Activated CD4-positive, alpha-beta T cell treated with anti-CD3 and anti-CD28 coated beads, Interleukin-2, amount 10 ng/mL, durations not matched to agents 24 days and 14 days (primary cell): ENCODE measurements around the gene ACTL7A. TPM values are rescaled to one million over a fixed set of nuclear protein-coding genes. Genes with fewer than 3 reads are reported as not detected.

Source experiments
- DNase-seq: peaks from one replicate; pipeline ENCODE4 v3.0.0; 2022
- H3K27ac Mint-ChIP-seq: one replicate; pipeline ENCODE4 v1.8.0; 2022; ENCODE audit warnings: mild to moderate bottlenecking, mixed read lengths
- H3K27me3 Mint-ChIP-seq: one replicate; pipeline ENCODE4 v1.8.0; 2022; ENCODE audit warnings: mixed read lengths
- H3K36me3 Mint-ChIP-seq: one replicate; pipeline ENCODE4 v1.8.0; 2022; ENCODE audit warnings: low read depth, mild to moderate bottlenecking, mixed read lengths
- H3K4me1 Mint-ChIP-seq: one replicate; pipeline ENCODE4 v1.8.0; 2021; ENCODE audit warnings: mixed read lengths
- H3K4me3 Mint-ChIP-seq: one replicate; pipeline ENCODE4 v1.8.0; 2022; ENCODE audit warnings: mild to moderate bottlenecking, moderate library complexity, mixed read lengths
- H3K9me3 Mint-ChIP-seq: one replicate; pipeline ENCODE4 v1.8.0; 2021; ENCODE audit warnings: mixed read lengths
- intact Hi-C: fragments of 100-400 bp; cut with micrococcal nuclease; formaldehyde crosslinking; loops from one replicate; pipeline ENCODE4 v1.15.1; 2023
- total RNA-seq: library from RNA; stranded (reverse); gene quantifications from 2 replicates; pipeline ENCODE4 v1.2.3, GENCODE V29; 2022

ACTL7A gene
- total RNA-seq, result not detected in 2 replicates

- no peaks in the 10 kb centered on the region for H3K36me3 Mint-ChIP-seq
- no peak within 1 kb of the TSS for H3K27ac Mint-ChIP-seq
- peaks cover 2% of the 10 kb centered on the region for H3K4me1 Mint-ChIP-seq
- no peak within 1 kb of the TSS for H3K4me3 Mint-ChIP-seq
- intact Hi-C loops, result no loop called here
- no peaks in the 10 kb centered on the region for H3K9me3 Mint-ChIP-seq
- no peaks in the 10 kb centered on the region for H3K27me3 Mint-ChIP-seq
- DNase-seq, result no peak
Observed at GRCh38 chr9:108861997-108862396, at the start of gene ACTL7A. Gene ACTL7A (plus strand): TSS chr9:108862266. CDS start chr9:108862323, 57 bp downstream.

- intact Hi-C loops, result no loop called here
- Mint-ChIP-seq H3K36me3 (no peaks in the 10 kb centered on the region), H3K4me1 (peaks cover 4% of the 10 kb centered on the region), H3K27me3 (peaks cover 3% of the 10 kb centered on the region), H3K9me3 (no peaks in the 10 kb centered on the region), H3K27ac (no peak overlapping the region), H3K4me3 (no peak overlapping the region)
- no peak for DNase-seq
Observed at GRCh38 chr9:108812396-108813025, 49.6 kb upstream of the ACTL7A start.

GRCh38 chr9:108813951-108814601, 48.0 kb upstream of the ACTL7A start:
- Mint-ChIP-seq H3K36me3 (no peaks in the 10 kb centered on the region), H3K27me3 (peaks cover 7% of the 10 kb centered on the region), H3K9me3 (no peaks in the 10 kb centered on the region), H3K4me3 (no peak overlapping the region), H3K4me1 (peaks cover 4% of the 10 kb centered on the region), H3K27ac (no peak overlapping the region)
- no peak for DNase-seq
- intact Hi-C loops, result no loop called here

GRCh38 chr9:108815156-108815555, 46.9 kb upstream of the ACTL7A start:
- Mint-ChIP-seq H3K9me3 (no peaks in the 10 kb centered on the region), H3K27me3 (peaks cover 7% of the 10 kb centered on the region), H3K36me3 (no peaks in the 10 kb centered on the region), H3K27ac (no peak overlapping the region), H3K4me1 (peaks cover 4% of the 10 kb centered on the region), H3K4me3 (no peak overlapping the region)
- no peak for DNase-seq
- intact Hi-C loops, result no loop called here

- H3K36me3 Mint-ChIP-seq, result no peaks in the 10 kb centered on the region
- no peak for DNase-seq
- peaks cover 7% of the 10 kb centered on the region for H3K27me3 Mint-ChIP-seq
- peaks cover 4% of the 10 kb centered on the region for H3K4me1 Mint-ChIP-seq
- no peak overlapping the region for H3K27ac Mint-ChIP-seq
- H3K4me3 Mint-ChIP-seq, result no peak overlapping the region
- intact Hi-C loops, result no loop called here
- H3K9me3 Mint-ChIP-seq, result no peaks in the 10 kb centered on the region
Observed at GRCh38 chr9:108816037-108816436, 46.0 kb upstream of the ACTL7A start.

GRCh38 chr9:108823829-108824228, 38.2 kb upstream of the ACTL7A start:
- no peaks in the 10 kb centered on the region for H3K36me3 Mint-ChIP-seq
- intact Hi-C loops, result no loop called here
- DNase-seq, result no peak

GRCh38 chr9:108830272-108830671, 31.8 kb upstream of the ACTL7A start:
- Mint-ChIP-seq H3K27ac (no peak overlapping the region), H3K9me3 (no peaks in the 10 kb centered on the region), H3K4me3 (no peak overlapping the region), H3K36me3 (no peaks in the 10 kb centered on the region), H3K27me3 (peaks cover 2% of the 10 kb centered on the region), H3K4me1 (peaks cover 7% of the 10 kb centered on the region)
- intact Hi-C loops, result no loop called here
- DNase-seq, result no peak

More at GRCh38 chr9:108823829-108824228, 38.2 kb upstream of the ACTL7A start:
- H3K27me3 Mint-ChIP-seq, result peaks cover 2% of the 10 kb centered on the region
- H3K4me1 Mint-ChIP-seq, result no peaks in the 10 kb centered on the region
- H3K9me3 Mint-ChIP-seq, result peaks cover 12% of the 10 kb centered on the region
- H3K4me3 Mint-ChIP-seq, result no peak overlapping the region
- no peak overlapping the region for H3K27ac Mint-ChIP-seq

GRCh38 chr9:108831496-108832178, 30.4 kb upstream of the ACTL7A start:
- Mint-ChIP-seq H3K4me1 (peaks cover 7% of the 10 kb centered on the region), H3K9me3 (no peaks in the 10 kb centered on the region), H3K4me3 (no peak overlapping the region), H3K36me3 (no peaks in the 10 kb centered on the region), H3K27me3 (peaks cover 2% of the 10 kb centered on the region), H3K27ac (no peak overlapping the region)
- intact Hi-C loops, result no loop called here
- DNase-seq, result no peak

GRCh38 chr9:108832179-108832500, 29.9 kb upstream of the ACTL7A start:
- Mint-ChIP-seq H3K27ac (no peak overlapping the region), H3K9me3 (no peaks in the 10 kb centered on the region), H3K4me3 (no peak overlapping the region), H3K4me1 (peaks cover 7% of the 10 kb centered on the region), H3K27me3 (peaks cover 2% of the 10 kb centered on the region), H3K36me3 (no peaks in the 10 kb centered on the region)
- intact Hi-C loops, result no loop called here
- DNase-seq, result no peak

GRCh38 chr9:108834959-108835665, 27.0 kb upstream of the ACTL7A start:
- H3K4me1 Mint-ChIP-seq, result peaks cover 7% of the 10 kb centered on the region
- H3K27ac Mint-ChIP-seq, result no peak overlapping the region
- H3K9me3 Mint-ChIP-seq, result no peaks in the 10 kb centered on the region
- no peaks in the 10 kb centered on the region for H3K36me3 Mint-ChIP-seq
- intact Hi-C loops, result no loop called here
- no peaks in the 10 kb centered on the region for H3K27me3 Mint-ChIP-seq
- DNase-seq, result no peak
- H3K4me3 Mint-ChIP-seq, result no peak overlapping the region

GRCh38 chr9:108835831-108836230, 26.2 kb upstream of the ACTL7A start:
- no peaks in the 10 kb centered on the region for H3K36me3 Mint-ChIP-seq
- H3K27me3 Mint-ChIP-seq, result no peaks in the 10 kb centered on the region
- H3K4me3 Mint-ChIP-seq, result no peak overlapping the region
- DNase-seq, result no peak
- H3K27ac Mint-ChIP-seq, result no peak overlapping the region
- H3K9me3 Mint-ChIP-seq, result no peaks in the 10 kb centered on the region
- intact Hi-C loops, result no loop called here
- H3K4me1 Mint-ChIP-seq, result peaks cover 3% of the 10 kb centered on the region

GRCh38 chr9:108836319-108836718, 25.7 kb upstream of the ACTL7A start:
- no peaks in the 10 kb centered on the region for H3K36me3 Mint-ChIP-seq
- intact Hi-C loops, result no loop called here
- no peak overlapping the region for H3K4me3 Mint-ChIP-seq
- H3K27me3 Mint-ChIP-seq, result no peaks in the 10 kb centered on the region
- H3K9me3 Mint-ChIP-seq, result no peaks in the 10 kb centered on the region
- H3K27ac Mint-ChIP-seq, result no peak overlapping the region
- H3K4me1 Mint-ChIP-seq, result peaks cover 3% of the 10 kb centered on the region
- DNase-seq, result no peak

- Mint-ChIP-seq H3K4me3 (no peak overlapping the region), H3K36me3 (no peaks in the 10 kb centered on the region), H3K9me3 (no peaks in the 10 kb centered on the region), H3K27ac (no peak overlapping the region), H3K4me1 (peaks cover 3% of the 10 kb centered on the region), H3K27me3 (no peaks in the 10 kb centered on the region)
- DNase-seq, result no peak
- intact Hi-C loops, result no loop called here
Observed at GRCh38 chr9:108836781-108837180, 25.3 kb upstream of the ACTL7A start.

- intact Hi-C loops, result no loop called here
- Mint-ChIP-seq H3K36me3 (no peaks in the 10 kb centered on the region), H3K4me3 (no peak overlapping the region), H3K9me3 (no peaks in the 10 kb centered on the region), H3K27me3 (no peaks in the 10 kb centered on the region), H3K27ac (no peak overlapping the region), H3K4me1 (peaks cover 7% of the 10 kb centered on the region)
- DNase-seq, result no peak
Observed at GRCh38 chr9:108837530-108837929, 24.5 kb upstream of the ACTL7A start.
